Non-pigmented ciliary epithelial cell (primary cell): ENCODE results near the gene RGS19.
"Not testable (repeated sequence)": the region's sequence is repeated elsewhere in the genome, so short reads cannot be mapped to it uniquely, and the experiment has no call there.

ENCODE experiments used
- DNase-seq: peaks from one replicate; pipeline ENCODE4 v3.0.0-alpha.2; 2010; ENCODE audit warnings: low read depth

Gene RGS19, protein sequence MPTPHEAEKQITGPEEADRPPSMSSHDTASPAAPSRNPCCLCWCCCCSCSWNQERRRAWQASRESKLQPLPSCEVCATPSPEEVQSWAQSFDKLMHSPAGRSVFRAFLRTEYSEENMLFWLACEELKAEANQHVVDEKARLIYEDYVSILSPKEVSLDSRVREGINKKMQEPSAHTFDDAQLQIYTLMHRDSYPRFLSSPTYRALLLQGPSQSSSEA

DNA sequence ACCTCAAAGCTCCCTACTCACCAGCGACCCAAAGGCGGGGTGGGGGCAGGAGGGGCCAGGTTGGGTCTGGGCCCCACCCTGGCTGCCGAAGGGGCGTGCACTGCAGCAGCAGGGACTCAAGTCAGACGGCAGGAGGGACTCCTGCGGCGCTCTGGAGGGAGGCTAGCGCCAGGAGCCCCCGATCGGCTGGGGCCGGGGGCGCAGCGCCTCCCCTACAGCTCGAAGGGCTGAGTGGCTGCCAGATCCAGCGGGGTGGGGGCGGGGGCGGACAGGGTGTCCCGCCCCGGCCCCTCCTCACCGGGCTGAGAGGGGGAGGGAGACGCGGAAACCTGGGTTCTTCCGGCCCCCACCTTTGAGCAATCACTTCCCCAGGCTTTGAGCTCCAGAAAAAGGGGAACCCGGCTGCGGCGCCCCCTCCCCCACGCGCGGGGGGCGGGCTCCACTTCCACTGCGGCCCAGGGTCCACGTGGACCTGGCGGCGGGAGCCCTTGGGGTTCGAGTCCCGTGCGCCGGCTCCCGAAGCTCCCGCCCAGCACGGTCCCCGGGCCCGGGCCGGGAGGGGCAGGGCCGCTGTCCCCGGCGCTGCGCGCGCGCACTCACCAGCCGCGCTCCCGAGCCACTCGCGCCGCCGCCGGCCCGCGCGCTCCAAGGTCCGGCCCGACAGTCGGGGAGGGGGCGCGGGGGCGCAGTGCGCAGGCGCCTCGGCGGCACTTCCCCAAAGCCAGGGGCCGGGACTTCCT, at the start of gene RGS19:
Gene RGS19, minus strand, starts transcription at position 246 of the 740 bp plus-strand sequence. CDS start 2,632 bp downstream, outside the sequence.
- DNase-seq, result no peak

DNA sequence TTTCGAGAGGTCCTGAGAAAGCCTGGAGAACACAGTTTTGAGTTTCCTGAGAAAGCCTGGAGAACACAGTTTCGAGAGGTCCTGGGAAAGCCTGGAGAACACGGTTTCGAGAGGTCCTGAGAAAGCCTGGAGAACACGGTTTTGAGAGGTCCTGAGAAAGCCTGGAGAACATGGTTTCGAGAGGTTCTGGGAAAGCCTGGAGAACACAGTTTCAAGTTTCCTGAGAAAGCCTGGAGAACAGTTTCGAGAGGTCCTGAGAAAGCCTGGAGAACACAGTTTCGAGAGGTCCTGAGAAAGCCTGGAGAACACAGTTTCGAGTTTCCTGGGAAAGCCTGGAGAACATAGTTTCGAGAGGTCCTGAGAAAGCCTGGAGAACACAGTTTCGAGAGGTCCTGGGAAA, 44.2 kb upstream of the RGS19 start:
- not testable (repeated sequence) for DNase-seq

DNA sequence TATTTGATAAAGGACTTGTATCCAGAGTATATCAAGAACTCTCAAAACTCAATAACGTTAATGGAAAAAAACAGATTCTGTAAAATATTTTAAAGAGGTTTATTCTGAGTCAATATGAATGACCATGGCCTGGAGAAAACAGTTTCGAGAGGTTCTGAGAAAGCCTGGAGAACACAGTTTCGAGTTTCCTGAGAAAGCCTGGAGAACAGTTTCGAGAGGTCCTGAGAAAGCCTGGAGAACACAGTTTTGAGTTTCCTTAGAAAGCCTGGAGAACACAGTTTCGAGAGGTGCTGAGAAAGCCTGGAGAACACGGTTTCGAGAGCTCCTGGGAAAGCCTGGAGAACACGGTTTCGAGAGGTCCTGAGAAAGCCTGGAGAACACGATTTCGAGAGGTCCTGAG, 43.6 kb upstream of the RGS19 start:
- DNase-seq, result not testable (repeated sequence)

DNA sequence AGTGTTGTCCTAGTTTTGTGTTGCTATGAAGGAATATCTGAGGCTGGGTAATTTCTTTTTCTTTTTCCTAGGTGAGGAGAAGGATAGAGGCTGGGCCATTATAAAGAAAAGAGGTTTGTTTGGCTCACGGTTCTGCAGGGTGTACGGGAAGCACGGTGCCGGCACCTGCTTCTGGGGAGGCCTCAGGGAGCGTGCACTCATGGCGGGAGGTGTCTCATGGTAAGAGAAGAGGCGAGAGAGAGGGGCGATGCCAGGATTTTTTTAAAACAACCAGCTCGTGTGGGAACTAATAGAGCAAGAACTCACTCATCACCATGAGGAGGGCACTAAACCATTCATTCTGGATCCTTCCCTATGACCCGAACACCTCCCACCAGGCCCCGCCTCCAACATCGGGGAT, 42.3 kb upstream of the RGS19 start:
- DNase-seq, result no peak

DNA sequence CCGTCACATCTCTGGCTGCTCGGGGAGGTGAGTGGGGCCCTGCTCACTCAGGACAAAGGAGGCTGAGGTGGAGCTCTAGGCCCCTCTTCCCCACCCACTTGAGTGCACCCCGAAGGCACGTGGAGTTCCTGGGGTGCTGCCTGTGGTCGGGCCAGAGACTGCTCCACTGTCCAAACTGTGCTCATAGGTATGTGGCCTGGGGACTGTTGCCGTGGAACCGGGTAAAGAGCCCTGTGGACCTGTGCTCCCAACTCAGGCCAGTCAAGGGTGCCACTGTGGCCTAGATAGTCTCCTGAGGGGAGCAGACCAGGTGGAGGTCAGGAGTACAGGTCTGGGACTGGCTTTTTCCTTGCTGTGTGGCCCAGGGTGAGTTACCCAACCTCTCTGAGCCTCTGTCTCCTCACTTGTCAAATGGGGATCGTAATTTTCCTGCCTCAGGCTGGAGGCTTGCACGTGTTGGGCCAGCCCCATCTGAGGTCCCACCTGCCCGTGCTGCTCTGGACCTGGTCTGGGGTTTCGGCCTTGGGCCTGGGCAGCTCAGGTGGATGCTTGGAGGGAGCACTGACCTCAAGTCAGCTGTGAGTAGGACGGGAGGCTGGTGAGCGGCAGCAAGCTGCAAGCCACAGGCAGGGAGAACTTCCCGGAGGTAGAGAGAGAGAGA, 40.5 kb upstream of the RGS19 start:
- DNase-seq, result no peak

DNA sequence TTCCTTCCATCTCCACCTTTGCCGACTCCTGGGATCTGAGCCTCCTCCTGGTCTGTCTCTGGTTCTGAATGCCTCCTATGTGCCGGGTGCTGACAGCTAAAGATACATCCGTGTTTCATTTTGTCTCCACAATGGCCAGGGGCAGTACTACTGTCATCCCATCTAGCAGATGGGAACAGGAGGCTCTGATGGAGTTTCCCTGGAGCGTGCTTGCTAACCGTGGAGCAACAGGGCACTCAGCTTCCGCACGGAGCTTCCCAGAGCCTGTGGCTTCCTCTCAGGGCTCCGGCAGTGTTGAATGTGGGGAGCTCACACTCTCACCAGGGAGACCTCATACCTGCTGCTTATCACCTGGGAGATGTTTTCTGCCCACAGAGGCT, 40.0 kb upstream of the RGS19 start:
- no peak for DNase-seq

DNA sequence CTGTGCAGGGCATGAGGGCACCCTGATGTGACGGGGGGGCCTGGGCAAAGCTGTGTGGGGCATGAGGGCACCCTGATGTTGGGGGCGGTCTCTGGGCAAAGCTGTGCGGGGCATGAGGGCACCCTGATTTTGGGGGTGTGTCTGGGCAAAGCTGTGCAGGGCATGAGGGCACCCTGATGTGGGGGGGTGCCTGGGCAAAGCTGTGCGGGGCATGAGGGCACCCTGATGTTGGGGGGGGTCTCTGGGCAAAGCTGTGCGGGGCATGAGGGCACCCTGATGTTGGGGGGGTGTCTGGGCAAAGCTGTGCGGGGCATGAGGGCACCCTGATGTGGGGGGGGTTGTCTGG, 38.1 kb upstream of the RGS19 start:
- DNase-seq, result not testable (repeated sequence)

DNA sequence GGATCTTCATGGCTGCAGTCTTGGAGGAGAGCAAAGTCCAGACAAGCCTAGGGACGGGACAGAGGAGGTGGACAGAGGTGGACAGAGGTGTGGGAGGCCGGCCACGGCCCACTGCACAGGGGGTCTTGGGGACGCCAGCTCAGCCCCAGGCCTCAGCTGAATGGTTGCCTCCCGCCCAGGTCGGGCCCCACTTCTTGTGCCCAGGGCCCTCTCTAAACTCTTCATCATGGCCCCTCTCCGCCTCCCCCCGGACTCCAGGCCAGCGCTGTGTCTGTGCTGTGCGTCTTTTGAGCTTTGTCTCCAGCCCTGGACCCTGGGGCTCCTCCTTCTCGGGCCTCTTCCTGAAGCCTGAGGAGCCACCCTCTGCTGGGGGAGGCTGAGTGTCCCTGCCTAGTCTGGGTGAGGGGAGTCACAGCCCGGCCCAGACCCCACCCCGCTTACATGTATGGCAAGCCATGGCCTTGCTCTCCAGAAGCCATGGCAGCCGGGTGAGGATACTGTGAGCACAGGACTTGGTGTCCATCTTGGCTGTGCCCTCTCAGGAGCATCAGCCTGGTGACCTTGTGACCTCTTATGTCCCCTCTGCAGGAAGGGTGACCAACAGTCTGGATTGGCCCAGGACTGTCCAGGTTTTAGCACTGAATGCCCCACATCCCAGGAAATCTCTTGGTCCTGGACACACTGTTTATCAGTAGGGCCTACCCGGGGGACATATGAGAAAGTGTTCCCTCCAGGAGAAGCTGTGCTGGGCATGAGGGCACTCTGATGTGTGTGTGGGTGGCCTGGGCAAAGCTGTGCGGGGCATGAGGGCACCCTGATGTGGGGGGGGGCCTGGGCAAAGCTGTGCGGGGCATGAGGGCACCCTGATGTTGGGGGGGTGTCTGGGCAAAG, 37.5 kb upstream of the RGS19 start:
- DNase-seq, result no peak

DNA sequence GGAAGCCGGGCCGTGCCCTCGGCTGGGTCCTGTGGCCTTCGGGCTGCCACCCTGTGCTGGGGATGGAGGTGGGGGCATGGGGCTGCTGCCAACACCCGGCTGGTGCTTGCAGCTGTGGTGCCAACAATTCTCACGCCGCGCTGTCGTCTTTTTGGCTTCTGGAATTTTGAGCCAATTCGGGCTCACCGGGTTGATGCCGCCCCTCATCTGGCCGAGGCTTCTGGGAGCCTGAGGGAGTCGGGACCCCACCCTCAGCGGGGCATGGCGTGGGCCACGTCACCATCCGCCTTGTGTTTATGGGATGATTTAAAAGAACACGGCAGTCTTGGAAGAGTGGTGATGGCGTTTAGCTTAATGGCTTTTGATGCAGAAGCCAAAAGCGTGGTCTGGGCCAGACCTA, 36.7 kb upstream of the RGS19 start:
- no peak for DNase-seq

DNA sequence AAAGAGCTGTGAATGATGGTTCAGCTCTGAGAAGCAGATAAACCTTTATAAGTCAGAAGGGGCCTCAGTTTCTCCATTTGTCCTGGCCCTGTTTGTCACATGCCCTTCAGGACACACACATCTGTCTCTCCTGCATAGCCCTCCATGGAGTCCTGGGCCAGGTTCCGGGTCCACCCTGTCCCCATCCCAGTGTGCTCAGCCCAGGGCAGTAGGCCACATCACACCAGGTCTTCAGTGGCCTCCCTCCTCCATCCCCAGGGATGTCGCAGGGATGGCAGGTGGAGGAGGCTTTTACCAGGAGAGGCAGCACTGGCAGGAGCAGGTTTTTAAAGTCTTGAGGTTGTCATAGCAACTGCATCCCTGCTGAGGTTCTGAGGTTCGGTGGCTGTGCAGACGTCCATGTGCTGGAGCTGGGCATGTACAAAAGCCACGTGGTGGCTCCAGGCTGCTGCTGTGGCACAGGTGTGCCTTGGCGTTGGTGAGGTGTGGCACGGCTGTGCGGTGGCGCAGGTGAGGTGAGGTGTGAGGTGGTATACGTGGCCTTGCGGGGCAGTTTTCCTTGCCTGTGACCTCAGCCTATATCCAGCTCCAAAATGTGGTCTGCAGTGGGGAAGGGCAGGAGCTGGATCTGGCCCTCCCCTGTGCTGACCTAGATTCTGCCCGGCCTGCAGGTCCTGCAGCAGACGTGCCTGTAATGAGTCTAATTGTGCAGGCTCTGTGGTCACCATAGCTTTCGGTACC, 36.0 kb upstream of the RGS19 start:
- no peak for DNase-seq

DNA sequence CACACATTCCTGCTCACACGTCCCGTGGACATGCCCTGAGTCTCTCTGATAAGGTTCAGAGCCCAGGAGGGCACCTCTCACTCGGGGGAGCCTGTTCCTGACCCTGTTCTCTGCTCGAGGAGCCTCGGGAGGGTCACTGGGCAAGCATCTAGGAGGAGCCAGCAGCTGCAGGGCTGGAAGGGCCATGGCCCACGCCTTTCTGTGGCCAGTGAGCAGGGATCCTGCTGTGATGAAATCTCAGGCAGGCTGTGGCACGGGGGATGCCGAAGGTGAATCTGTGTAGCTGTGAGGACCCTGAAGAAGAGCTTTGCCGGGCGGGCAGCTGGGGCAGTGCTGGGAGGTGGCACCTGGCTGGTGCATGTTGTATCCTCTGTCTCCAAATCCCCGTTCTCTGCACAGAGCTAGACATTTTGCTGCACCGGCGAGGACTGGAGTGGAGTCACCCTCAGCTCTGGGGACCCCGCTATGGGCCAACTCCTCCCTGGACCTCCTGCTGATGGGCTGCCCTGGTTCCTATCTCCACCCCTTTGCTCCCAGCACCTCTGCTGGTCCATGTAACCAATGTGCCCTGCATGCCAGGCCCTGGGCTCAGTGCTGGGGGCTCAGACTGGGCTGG, 35.1 kb upstream of the RGS19 start:
- DNase-seq, result no peak

DNA sequence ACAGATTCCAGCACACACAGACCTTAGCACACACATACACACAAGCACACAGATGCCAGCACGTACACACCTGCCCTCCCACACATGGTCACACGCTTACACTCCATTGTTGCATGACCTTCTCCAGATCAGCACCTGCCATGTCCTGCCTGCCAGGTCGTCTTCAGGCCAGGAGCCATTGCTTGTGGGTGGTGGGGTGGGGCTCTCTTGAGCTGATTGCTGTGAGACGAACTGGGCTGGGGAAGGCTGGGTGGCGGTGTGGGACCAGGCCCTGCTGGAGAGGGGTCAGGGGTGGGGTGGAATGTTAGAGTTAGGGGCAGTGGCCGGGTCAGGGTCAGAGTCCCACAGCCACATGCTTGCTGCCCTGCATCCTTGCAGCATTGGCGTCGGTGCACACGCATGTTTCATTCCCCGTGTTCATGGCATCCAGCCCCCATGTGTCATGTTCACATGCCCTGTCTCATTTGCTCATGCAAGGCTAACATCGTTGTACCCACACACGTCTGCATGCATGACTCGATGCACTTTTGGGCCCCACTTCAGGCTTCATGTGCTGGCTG, 34.6 kb upstream of the RGS19 start:
- no peak for DNase-seq

DNA sequence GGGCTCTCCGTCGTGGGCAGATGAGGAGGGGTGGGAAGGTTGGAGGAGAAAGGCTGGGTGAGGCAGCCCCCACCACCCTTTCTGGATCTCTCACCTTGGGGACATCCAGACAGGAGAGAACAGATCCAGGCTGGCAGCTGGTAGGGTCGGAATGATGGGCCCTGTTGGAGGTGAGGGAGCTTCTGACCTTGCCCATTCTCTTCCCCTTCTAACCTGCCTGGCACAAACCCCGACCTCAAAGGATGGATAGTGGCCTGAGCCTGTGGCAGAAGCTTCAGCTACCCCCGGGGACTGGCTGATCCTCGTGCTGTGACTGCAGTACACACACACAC, 34.1 kb upstream of the RGS19 start:
- no peak for DNase-seq

DNA sequence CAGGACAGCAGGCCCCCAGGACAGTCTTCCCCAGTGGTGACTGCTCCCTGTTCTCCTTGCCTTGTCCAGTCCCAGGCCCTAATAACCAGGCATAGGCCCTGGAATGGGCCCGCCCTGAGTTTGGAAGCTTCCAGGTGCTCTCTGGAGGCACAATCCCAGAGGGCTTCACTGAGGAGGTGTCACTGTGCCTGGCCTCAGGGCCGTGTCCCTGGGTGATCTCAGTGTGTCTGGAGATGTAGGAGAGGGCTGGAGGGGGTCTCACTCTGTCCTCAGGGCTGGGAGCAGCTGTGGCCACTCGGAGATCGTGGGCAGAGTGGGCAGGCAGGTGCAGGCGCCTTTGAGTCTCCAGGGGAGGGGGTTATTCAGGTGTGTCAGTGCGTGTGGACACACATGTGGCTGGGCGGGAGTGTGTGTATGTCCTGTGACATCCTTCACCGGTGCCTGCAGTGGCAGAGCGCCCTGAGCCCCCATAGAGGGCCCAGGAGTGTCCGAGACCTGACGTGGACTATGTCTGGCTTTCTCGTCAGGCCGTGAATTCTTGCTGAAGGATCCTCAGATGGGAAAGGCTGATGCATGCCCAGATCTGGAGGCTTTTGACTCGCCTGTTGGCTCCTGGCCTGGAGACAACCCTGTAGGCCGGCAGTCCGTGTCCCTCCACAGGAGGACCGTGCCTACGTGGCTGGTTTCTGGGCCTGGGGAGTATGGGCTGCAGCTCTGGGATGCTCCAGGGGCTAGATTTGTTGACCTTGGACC, 33.5 kb upstream of the RGS19 start:
- no peak for DNase-seq

DNA sequence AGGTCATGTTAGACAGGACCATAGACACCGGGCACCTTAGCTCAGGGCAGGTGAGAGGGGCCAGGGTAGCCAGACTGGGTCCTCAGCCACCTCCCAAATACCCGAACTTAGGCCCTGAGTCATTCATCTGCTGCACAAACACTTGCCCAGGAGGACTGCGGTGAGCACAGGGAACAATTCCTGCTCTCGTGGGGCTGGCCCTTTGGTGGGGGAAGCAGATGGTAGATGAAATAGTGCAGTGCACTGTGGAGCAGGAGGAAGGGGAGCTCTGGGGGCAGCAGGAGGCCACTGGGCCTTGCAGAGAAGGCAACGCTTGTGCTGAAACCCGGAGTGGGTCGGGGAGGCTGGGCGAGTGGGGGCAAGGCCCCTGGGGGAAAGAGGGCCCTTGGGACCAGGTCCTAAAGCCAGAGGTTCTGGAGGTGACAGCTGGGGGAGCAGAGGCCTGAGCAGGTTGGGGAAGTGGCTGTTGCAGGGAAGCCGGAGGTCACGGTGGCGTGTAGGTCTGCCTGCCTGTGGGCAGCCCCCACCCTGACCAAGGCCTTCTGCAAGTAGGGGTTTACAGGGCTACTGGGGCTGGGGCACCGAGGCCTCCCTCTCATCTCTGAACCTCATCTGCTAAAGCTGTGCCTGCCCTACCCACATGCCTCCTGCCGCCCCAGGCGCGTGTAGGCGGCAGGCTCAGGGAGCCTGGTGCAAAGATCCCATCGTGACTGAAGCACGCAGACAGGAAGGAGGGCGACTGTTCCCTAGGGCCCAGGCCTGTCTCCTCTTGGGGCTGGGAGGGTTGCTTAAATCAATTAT, 32.7 kb upstream of the RGS19 start:
- no peak for DNase-seq

DNA sequence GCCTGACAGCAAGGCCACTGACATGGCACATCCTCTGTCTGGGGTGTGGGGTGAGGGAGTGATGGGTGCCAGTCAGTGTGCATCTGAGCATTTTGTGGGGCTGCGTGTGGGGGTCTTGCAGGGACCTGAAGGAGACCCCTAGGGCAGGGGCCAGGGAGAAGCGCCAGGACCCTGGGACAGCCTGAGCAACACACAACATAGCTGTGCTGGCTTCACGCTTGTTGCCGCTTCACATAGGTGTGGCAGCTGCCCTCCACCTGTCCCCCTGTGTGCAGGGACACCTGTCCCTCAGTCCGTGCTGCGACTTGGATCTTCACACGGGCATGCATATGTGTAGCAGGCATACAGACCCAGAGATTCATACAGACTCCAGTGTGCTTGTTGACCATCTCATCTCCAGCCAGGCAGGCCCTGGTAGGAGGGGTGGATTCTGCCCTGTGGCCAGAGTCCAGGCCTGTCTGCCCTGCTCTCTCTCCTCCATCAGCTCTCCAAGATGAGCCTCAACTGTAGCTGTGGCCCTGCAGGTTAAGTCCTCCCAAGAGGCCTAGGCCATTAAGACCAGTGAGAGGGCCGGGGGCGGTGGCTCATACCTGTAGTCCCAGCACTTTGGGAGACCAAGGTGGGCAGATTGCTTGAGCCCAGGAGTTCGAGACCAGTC, 31.2 kb upstream of the RGS19 start:
- DNase-seq, result no peak

DNA sequence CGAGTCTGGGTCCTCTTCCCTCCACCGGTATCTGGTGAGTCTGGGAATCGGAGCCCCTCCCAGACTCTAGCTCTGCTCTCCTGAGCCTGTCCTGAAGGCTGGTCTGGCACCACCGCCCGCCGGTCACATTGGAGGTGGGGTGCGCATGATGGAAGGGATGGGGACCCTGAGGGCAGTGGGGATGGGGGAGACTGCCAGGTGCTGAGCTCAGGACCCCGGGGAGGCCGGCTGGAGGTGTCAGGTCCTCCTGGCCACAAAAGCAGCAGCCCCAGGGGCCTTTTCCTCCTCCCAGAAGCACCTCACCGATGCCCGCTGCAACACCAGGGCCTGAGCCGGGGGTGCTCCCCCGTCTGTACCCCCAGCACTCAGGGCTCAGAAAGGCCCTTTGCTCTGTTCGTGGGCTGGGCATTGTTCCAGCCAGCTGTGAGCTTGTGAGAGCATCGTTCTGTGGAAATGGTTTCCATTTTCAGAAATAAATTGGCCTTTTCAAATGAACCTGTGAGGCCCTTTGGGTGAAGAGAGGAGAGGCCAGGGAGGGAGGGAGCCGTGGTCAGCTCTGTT, 30.6 kb upstream of the RGS19 start:
- DNase-seq, result no peak
